Measurements from ENCODE around the gene TMUB1. TPM values are rescaled to one million over a fixed set of nuclear protein-coding genes. Genes with fewer than 3 reads are reported as not detected.

Gene TMUB1
- total RNA-seq, 1 experiment from 2014 or later: 45.4 TPM

DNA sequence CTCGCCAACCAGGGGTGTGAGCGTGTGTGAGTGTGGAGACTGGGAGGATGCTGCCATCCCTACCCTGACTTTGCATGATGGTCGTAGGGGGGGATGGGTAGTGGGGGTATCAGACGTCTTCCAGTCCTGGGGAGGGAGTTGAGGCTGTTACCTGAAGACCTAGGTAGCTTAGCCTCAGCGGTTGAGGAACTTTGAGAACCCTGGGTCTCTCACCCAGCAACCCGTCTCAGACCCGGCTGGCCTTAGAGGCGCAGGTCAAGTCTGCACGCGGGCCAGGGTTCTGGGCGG is 21.2 kb downstream of the TMUB1 start:
- Histone ChIP-seq H3T11ph (ENCODE audit: low read length) (no peak overlapping the region), H3K23me2 (ENCODE audit: insufficient read length, low read depth, low read length, poor library complexity, severe bottlenecking) (peaks cover 38% of the 10 kb centered on the region), H3K14ac (ENCODE audit: insufficient read depth, low read length) (no peak overlapping the region), H3K23ac (ENCODE audit: insufficient read length, low read depth, low read length) (no peak overlapping the region), H2BK12ac (ENCODE audit: insufficient read length, low read depth, low read length) (peak overlapping the region; percentile 17), H3K9me3 (ENCODE audit: control insufficient read depth, low read depth, low read length) (no peaks in the 10 kb centered on the region), H3K4me2 (ENCODE audit: insufficient read depth, insufficient read length, low read length) (peak overlapping the region; percentile 58), H3K18ac (ENCODE audit: insufficient read length, low read depth, low read length) (no peak overlapping the region), H3K56ac (ENCODE audit: insufficient read length, low read depth, low read length) (no peak overlapping the region), H2AFZ (ENCODE audit: low read length) (no peak overlapping the region), H2BK20ac (ENCODE audit: low read depth, low read length, poor library complexity, severe bottlenecking) (no peak overlapping the region), H3K79me2 (ENCODE audit: insufficient read depth, low read length) (no peaks in the 10 kb centered on the region), H2AK5ac (ENCODE audit: insufficient read length, low read length) (no peak overlapping the region), H2BK15ac (ENCODE audit: low read depth, low read length) (no peak overlapping the region), H3K9ac (ENCODE audit: extremely low read depth, insufficient read length, low read length) (no peak overlapping the region), H2BK5ac (ENCODE audit: insufficient read length, low read length) (no peak overlapping the region), H2BK120ac (ENCODE audit: low read depth, low read length, poor library complexity, severe bottlenecking) (no peak overlapping the region), H3K27me3 (ENCODE audit: insufficient read depth, low read length) (no peaks in the 10 kb centered on the region; the same call in 1 of the 2 replicates), H4K8ac (replicated peaks; ENCODE audit: insufficient read length, low read depth, low read length) (no peak overlapping the region), H3K79me1 (ENCODE audit: insufficient read depth, low read depth, low read length, poor library complexity, severe bottlenecking) (no peaks in the 10 kb centered on the region), H4K91ac (ENCODE audit: insufficient read length, low read depth, low read length) (no peak overlapping the region), H3K4ac (ENCODE audit: low read depth, low read length) (no peak overlapping the region), H3K4me1 (ENCODE audit: insufficient read depth, low read length) (peaks cover 8% of the 10 kb centered on the region), H4K5ac (ENCODE audit: insufficient read length, low read depth, low read length) (no peak overlapping the region), H3K27ac (ENCODE audit: insufficient read length, low read depth, low read length) (no peak overlapping the region), H4K20me1 (ENCODE audit: control insufficient read depth, insufficient read depth, insufficient read length) (no peaks in the 10 kb centered on the region)
- Mint-ChIP-seq H3K4me3 (peak overlapping the region; percentile 54 to 91), H3K4me1 (peaks cover 31 to 39% of the 10 kb centered on the region in 2 experiments), H3K27ac (no peak overlapping the region; a peak in 1 of 7 replicates), H3K9me3 (no peaks in the 10 kb centered on the region; a peak in 1 of 5 replicates), H3K27me3 (ENCODE audit: low read depth) (peaks cover 3% of the 10 kb centered on the region; the same call in 1 of the 2 replicates), H3K36me3 (ENCODE audit: insufficient read depth in 1 of 3, low read depth in 3 of 3) (peaks cover 12 to 25% (median 21%) of the 10 kb centered on the region in 3 experiments; a peak in 6 of 7 replicates)
- DNase-seq: no peak
- WGBS (ENCODE audit: extremely low coverage, insufficient read length, low lambda C conversion rate): no CpG with 5 or more reads among the region's 11 CpGs
- TF ChIP-seq, protein P1, sequence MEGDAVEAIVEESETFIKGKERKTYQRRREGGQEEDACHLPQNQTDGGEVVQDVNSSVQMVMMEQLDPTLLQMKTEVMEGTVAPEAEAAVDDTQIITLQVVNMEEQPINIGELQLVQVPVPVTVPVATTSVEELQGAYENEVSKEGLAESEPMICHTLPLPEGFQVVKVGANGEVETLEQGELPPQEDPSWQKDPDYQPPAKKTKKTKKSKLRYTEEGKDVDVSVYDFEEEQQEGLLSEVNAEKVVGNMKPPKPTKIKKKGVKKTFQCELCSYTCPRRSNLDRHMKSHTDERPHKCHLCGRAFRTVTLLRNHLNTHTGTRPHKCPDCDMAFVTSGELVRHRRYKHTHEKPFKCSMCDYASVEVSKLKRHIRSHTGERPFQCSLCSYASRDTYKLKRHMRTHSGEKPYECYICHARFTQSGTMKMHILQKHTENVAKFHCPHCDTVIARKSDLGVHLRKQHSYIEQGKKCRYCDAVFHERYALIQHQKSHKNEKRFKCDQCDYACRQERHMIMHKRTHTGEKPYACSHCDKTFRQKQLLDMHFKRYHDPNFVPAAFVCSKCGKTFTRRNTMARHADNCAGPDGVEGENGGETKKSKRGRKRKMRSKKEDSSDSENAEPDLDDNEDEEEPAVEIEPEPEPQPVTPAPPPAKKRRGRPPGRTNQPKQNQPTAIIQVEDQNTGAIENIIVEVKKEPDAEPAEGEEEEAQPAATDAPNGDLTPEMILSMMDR (conservative IDR thresholded peaks at IDR 0.05): no peak

All from H9 (cell line).